GM12892 (cell line): ENCODE data around the gene PALLD.

Source experiments
- POLR2A ChIP-seq: IDR thresholded peaks from 2 replicates; pipeline ENCODE4 v1.6.1; 2011; ENCODE audit warnings: low read depth, low read length, control low read depth
- POLR2AphosphoS5 ChIP-seq: IDR thresholded peaks from 2 replicates; pipeline ENCODE4 v1.6.1; 2011; ENCODE audit warnings: low read depth, low read length, control low read depth
- TAF1 ChIP-seq: IDR thresholded peaks from 2 replicates; pipeline ENCODE4 v1.6.1; 2011; ENCODE audit warnings: low read depth, mild to moderate bottlenecking, control low read depth, low read length, borderline replicate concordance

GRCh38 chr4:168715896-168716295 lies 219.0 kb downstream of the PALLD start:
- TF ChIP-seq TAF1 = no peak
- no peak for TF ChIP-seq POLR2A
- TF ChIP-seq POLR2AphosphoS5 = no peak
